ENCODE results near the gene AGBL2.

AGBL2 gene

GRCh38 chr11:47725442-47726117 is 10.4 kb upstream of the AGBL2 start:
- Histone ChIP-seq H3K27me3 (ENCODE audit: control insufficient read depth, low read length) (no peaks in the 10 kb centered on the region), H3K9me2 (replicated peaks; ENCODE audit: control insufficient read depth, low read length) (no peaks in the 10 kb centered on the region), H3K4me2 (ENCODE audit: low read length) (no peak overlapping the region), H3K36me3 (ENCODE audit: control insufficient read depth, low read length) (peaks cover 92% of the 10 kb centered on the region), H3K9me3 (ENCODE audit: control insufficient read depth, insufficient read depth, low read length) (no peaks in the 10 kb centered on the region), H3K27ac (ENCODE audit: low read depth, low read length) (no peak overlapping the region), H3K4me3 (ENCODE audit: low read length) (no peak overlapping the region), H4K20me1 (ENCODE audit: control insufficient read depth, insufficient read depth, low read depth, low read length) (no peaks in the 10 kb centered on the region; the same call in 1 of the 2 replicates), H3K4me1 (ENCODE audit: control insufficient read depth, low read length) (no peaks in the 10 kb centered on the region), H3F3A (ENCODE audit: control insufficient read depth, insufficient read depth) (peaks cover 17% of the 10 kb centered on the region), H3K79me2 (ENCODE audit: control insufficient read depth, low read length) (peaks cover under 1% of the 10 kb centered on the region; the same call in 1 of the 2 replicates)
- TF ChIP-seq CTCF (IDR thresholded peaks at IDR 0.05; ENCODE audit: low read depth, low read length, poor library complexity, severe bottlenecking): no peak
- TF ChIP-seq EZH2phosphoT487 (IDR thresholded peaks at IDR 0.05; ENCODE audit: borderline replicate concordance, low read length): no peak

GRCh38 chr11:47724041-47724729 is 9.0 kb upstream of the AGBL2 start:
- TF ChIP-seq EZH2phosphoT487 (IDR thresholded peaks at IDR 0.05; ENCODE audit: borderline replicate concordance, low read length) (no peak), CTCF (IDR thresholded peaks at IDR 0.05; ENCODE audit: low read depth, low read length, poor library complexity, severe bottlenecking) (no peak)
- H3F3A ChIP-seq (ENCODE audit: control insufficient read depth, insufficient read depth): peaks cover 22% of the 10 kb centered on the region
- no peaks in the 10 kb centered on the region for H3K9me2 ChIP-seq (replicated peaks; ENCODE audit: control insufficient read depth, low read length)
- no peak overlapping the region for H3K27ac ChIP-seq (ENCODE audit: low read depth, low read length)
- H3K27me3 ChIP-seq (ENCODE audit: control insufficient read depth, low read length): no peaks in the 10 kb centered on the region
- H3K4me3 ChIP-seq (ENCODE audit: low read length): no peak overlapping the region
- peaks cover 90% of the 10 kb centered on the region for H3K36me3 ChIP-seq (ENCODE audit: control insufficient read depth, low read length)
- H3K4me1 ChIP-seq (ENCODE audit: control insufficient read depth, low read length): no peaks in the 10 kb centered on the region
- no peak overlapping the region for H3K4me2 ChIP-seq (ENCODE audit: low read length)
- no peaks in the 10 kb centered on the region for H3K9me3 ChIP-seq (ENCODE audit: control insufficient read depth, insufficient read depth, low read length)
- H4K20me1 ChIP-seq (ENCODE audit: control insufficient read depth, insufficient read depth, low read depth, low read length): no peaks in the 10 kb centered on the region
- H3K79me2 ChIP-seq (ENCODE audit: control insufficient read depth, low read length): no peaks in the 10 kb centered on the region

DNA sequence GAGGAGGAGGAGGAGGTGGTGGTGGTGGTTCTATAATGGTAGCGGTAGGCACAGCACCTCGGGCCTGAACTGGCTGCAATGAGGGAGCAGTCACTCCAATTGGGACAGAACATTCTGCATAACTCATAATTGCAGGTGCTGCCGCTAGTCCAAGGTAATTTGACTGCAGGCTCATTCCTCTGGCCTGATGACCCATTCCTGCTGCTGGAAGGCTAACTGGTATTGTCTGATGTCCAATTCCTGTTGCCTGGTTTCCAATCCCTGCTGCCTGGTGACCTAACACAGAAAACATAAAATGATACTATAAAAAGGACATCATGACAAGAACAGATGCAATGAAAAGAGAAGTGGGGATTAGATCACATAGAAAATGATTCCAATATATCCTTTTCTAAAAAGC is 7.9 kb upstream of the AGBL2 start:
- Histone ChIP-seq H3F3A (ENCODE audit: control insufficient read depth, insufficient read depth) (peaks cover 32% of the 10 kb centered on the region), H3K27ac (ENCODE audit: low read depth, low read length) (no peak overlapping the region), H3K4me3 (ENCODE audit: low read length) (no peak overlapping the region), H3K79me2 (ENCODE audit: control insufficient read depth, low read length) (no peaks in the 10 kb centered on the region), H3K36me3 (ENCODE audit: control insufficient read depth, low read length) (peaks cover 91% of the 10 kb centered on the region), H4K20me1 (ENCODE audit: control insufficient read depth, insufficient read depth, low read depth, low read length) (no peaks in the 10 kb centered on the region), H3K4me1 (ENCODE audit: control insufficient read depth, low read length) (no peaks in the 10 kb centered on the region), H3K27me3 (ENCODE audit: control insufficient read depth, low read length) (no peaks in the 10 kb centered on the region), H3K4me2 (ENCODE audit: low read length) (no peak overlapping the region), H3K9me3 (ENCODE audit: control insufficient read depth, insufficient read depth, low read length) (no peaks in the 10 kb centered on the region), H3K9me2 (replicated peaks; ENCODE audit: control insufficient read depth, low read length) (no peaks in the 10 kb centered on the region)
- no peak for TF ChIP-seq EZH2phosphoT487 (IDR thresholded peaks at IDR 0.05; ENCODE audit: borderline replicate concordance, low read length)
- no peak for TF ChIP-seq CTCF (IDR thresholded peaks at IDR 0.05; ENCODE audit: low read depth, low read length, poor library complexity, severe bottlenecking)
